A673 (cell line): Measurements from ENCODE around the gene CHAT. TPM values are rescaled to one million over a fixed set of nuclear protein-coding genes. Genes with fewer than 3 reads are reported as not detected.

Experiments used
- BruUV-seq: library from RNA; stranded (reverse); fragments of 400-500 nt; replicated peaks from 2 replicates; lab custom pipeline; 2021; lab: Mats Ljungman, UMichigan
- CTCF ChIA-PET: fragments of 300-600 bp; sonication (Branson Sonifier 250); formaldehyde crosslinking; loops from one replicate; lab custom pipeline; 2022; ENCODE audit warnings: antibody characterized with exemption; lab: Charles Lee
- POLR2A ChIA-PET: fragments of 300-600 bp; sonication (Branson Sonifier 250); formaldehyde crosslinking; loops from one replicate; lab custom pipeline; 2022; ENCODE audit warnings: antibody characterized with exemption; ENCODE audit not compliant: low non-redundant PET; lab: Charles Lee
- DNase-seq: peaks from one replicate; pipeline ENCODE4 v3.0.0-alpha.2; 2015; ENCODE audit warnings: low spot score
- H3K27ac ChIP-seq: fragments of 200-600 bp; sonication (generic); 2 replicates; pipeline ENCODE4 v1.5.1; 2016; ENCODE audit warnings: mixed run types, low read depth, mild to moderate bottlenecking, mixed read lengths, antibody characterized with exemption, low read length; ENCODE audit not compliant: poor library complexity, severe bottlenecking
- H3K27me3 ChIP-seq: fragments of 200-600 bp; sonication (generic); replicated peaks from 2 replicates; pipeline ENCODE4 v1.6.1; 2017; ENCODE audit warnings: mixed run types, low read depth, mild to moderate bottlenecking, mixed read lengths, antibody characterized with exemption, low read length; ENCODE audit not compliant: insufficient read depth, poor library complexity
- H3K36me3 ChIP-seq: fragments of 200-600 bp; sonication (generic); 2 replicates; pipeline ENCODE4 v1.6.1; 2016; ENCODE audit warnings: mixed run types, mild to moderate bottlenecking, mixed read lengths, antibody characterized with exemption, low read length; ENCODE audit not compliant: insufficient read depth, poor library complexity, severe bottlenecking
- H3K4me1 ChIP-seq: fragments of 200-600 bp; sonication (generic); 2 replicates; pipeline ENCODE4 v1.6.1; 2017; ENCODE audit warnings: mixed run types, mild to moderate bottlenecking, mixed read lengths, antibody characterized with exemption, low read length; ENCODE audit not compliant: insufficient read depth, poor library complexity, severe bottlenecking
- H3K4me3 ChIP-seq: fragments of 200-600 bp; sonication (generic); 2 replicates; pipeline ENCODE4 v1.5.1; 2016; ENCODE audit warnings: low read depth, mixed run types, mild to moderate bottlenecking, mixed read lengths, low read length; ENCODE audit not compliant: poor library complexity, severe bottlenecking
- H3K9me3 ChIP-seq: fragments of 200-600 bp; sonication (generic); 2 replicates; pipeline ENCODE4 v1.6.1; 2016; ENCODE audit warnings: mixed run types, low read depth, mild to moderate bottlenecking, mixed read lengths, antibody characterized with exemption, low read length; ENCODE audit not compliant: poor library complexity, severe bottlenecking
- CTCF ChIP-seq: fragments of 300-800, 200-600 bp; sonication (generic); conservative IDR thresholded peaks from 2 replicates; pipeline ENCODE4 v1.5.1; 2017; ENCODE audit warnings: low read depth, mild to moderate bottlenecking, antibody characterized with exemption, low read length, moderate library complexity, mixed read lengths
- EZH2 ChIP-seq: fragments of 200-600 bp; sonication (generic); IDR thresholded peaks from 2 replicates; pipeline ENCODE4 v1.6.1; 2017; ENCODE audit warnings: borderline replicate concordance, low read depth, mild to moderate bottlenecking, mixed read lengths, antibody characterized with exemption, low read length; ENCODE audit not compliant: poor library complexity, severe bottlenecking
- intact Hi-C: fragments of 100-400 bp; cut with micrococcal nuclease; formaldehyde crosslinking; loops from one replicate; pipeline ENCODE4 v1.10.0; 2022; ENCODE audit not compliant: unreplicated experiment
- total RNA-seq: library from RNA; stranded (reverse); gene quantifications from 2 replicates; pipeline ENCODE4 v1.2.3, GENCODE V29; 2021

Gene CHAT
- total RNA-seq, 1 experiment from 2014 or later: 0.56 TPM

DNA sequence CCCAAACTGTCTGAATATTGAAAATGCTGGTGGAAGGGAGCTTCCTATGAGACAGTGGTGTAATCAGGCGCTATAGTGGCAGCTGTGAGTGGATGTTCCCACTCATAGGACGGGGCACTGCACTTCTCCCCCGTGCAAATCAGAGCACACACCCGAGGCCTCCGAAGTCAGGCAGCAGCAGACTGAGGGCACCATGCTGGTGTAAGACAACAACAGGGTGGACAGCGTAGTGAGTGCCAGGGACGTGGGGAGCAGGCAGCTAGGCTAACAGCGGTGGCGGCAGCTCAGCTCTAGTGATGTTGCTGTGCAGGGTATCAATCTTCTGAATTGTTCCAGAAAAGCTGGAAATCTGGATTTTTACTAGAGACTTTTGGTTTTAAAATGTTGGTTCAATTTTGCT lies 84.8 kb downstream of the CHAT start:
- intact Hi-C loops: no loop called here
- Histone ChIP-seq H3K27ac (no peak overlapping the region), H3K9me3 (no peaks in the 10 kb centered on the region), H3K27me3 (peaks cover 4% of the 10 kb centered on the region), H3K4me3 (no peak overlapping the region), H3K36me3 (no peaks in the 10 kb centered on the region), H3K4me1 (no peaks in the 10 kb centered on the region)
- TF ChIP-seq CTCF: no peak
- no peak for TF ChIP-seq EZH2
- BruUV-seq: no TSS peak
- no peak for DNase-seq
- CTCF ChIA-PET: interaction anchor here (0.6 kb wide), 1 partner anchor 84 kb away, joined by 5 read pairs; no protein-coding TSS in a partner anchor
- POLR2A ChIA-PET: no interaction called here

- intact Hi-C loops: no loop called here
- POLR2A ChIA-PET: interaction anchor here (0.9 kb wide), 1 partner anchor 11 kb away, joined by 7 read pairs; no protein-coding TSS in a partner anchor
- H3K9me3 ChIP-seq: no peaks in the 10 kb centered on the region
- H3K4me3 ChIP-seq: no peak overlapping the region
- no peak overlapping the region for H3K27ac ChIP-seq
- H3K36me3 ChIP-seq: no peaks in the 10 kb centered on the region
- CTCF ChIA-PET: no interaction called here
- TF ChIP-seq CTCF (no peak), EZH2 (no peak)
- DNase-seq: no peak
- H3K4me1 ChIP-seq: no peaks in the 10 kb centered on the region
- no TSS peak for BruUV-seq
- H3K27me3 ChIP-seq: peaks cover 4% of the 10 kb centered on the region
Observed at GRCh38 chr10:49700211-49700610, 86.4 kb downstream of the CHAT start.

- BruUV-seq: no TSS peak
- ChIA-PET POLR2A (no interaction called here), CTCF (no interaction called here)
- intact Hi-C loops: no loop called here
- Histone ChIP-seq H3K9me3 (no peaks in the 10 kb centered on the region), H3K4me1 (no peaks in the 10 kb centered on the region), H3K27me3 (peaks cover 4% of the 10 kb centered on the region), H3K36me3 (no peaks in the 10 kb centered on the region), H3K4me3 (no peak overlapping the region), H3K27ac (no peak overlapping the region)
- DNase-seq: no peak
- no peak for TF ChIP-seq EZH2
- TF ChIP-seq CTCF: 0 out of 2 replicates have a peak, but pooled peaks have one; percentile 19
Observed at GRCh38 chr10:49700997-49701396, 87.2 kb downstream of the CHAT start.
